HCT116 (cell line): ENCODE data around the gene RTN4IP1. TPM values are rescaled to one million over a fixed set of nuclear protein-coding genes. Genes with fewer than 3 reads are reported as not detected.

Source experiments
- ATAC-seq: fragments of 200-7000 bp; cut with Tn5 transposase; 2 replicates; pipeline ENCODE4 v1.9.1; 2020; ENCODE audit warnings: mild to moderate bottlenecking, moderate library complexity
- BruUV-seq: library from RNA; stranded (reverse); fragments of 400-500 nt; replicated peaks from 2 replicates; lab custom pipeline; 2021; lab: Mats Ljungman, UMichigan
- CTCF ChIA-PET: fragments of 300-600 bp; sonication (Branson Sonifier 250); formaldehyde crosslinking; loops from one replicate; lab custom pipeline; 2021; ENCODE audit warnings: antibody characterized with exemption; lab: Charles Lee
- POLR2A ChIA-PET: fragments of 300-600, 350-600 bp; sonication (Branson Sonifier 250); formaldehyde crosslinking; loops from one replicate; lab custom pipeline; 2021; ENCODE audit warnings: antibody characterized with exemption; lab: Charles Lee
- RAD21 ChIA-PET, 2 experiments: fragments of 300-600 bp; sonication (Branson Sonifier 250); formaldehyde crosslinking; loops; one replicate each; lab custom pipeline; 2023; ENCODE audit warnings: low total read pairs in 2 of 2; ENCODE audit not compliant: uncharacterized antibody in 2 of 2, unreplicated experiment in 2 of 2, low non-redundant PET in 1 of 2; lab: Charles Lee
- DNase-seq: peaks from one replicate; pipeline ENCODE4 v3.0.0-alpha.2; 2010; ENCODE audit warnings: low read depth, low spot score
- H2AFZ ChIP-seq: fragments of 200-600 bp; shearing (Covaris generic), sonication (generic); 2 replicates; pipeline ENCODE4 v1.6.1; 2017; ENCODE audit warnings: low read depth, mixed run types, mixed read lengths, antibody characterized with exemption, low read length; ENCODE audit not compliant: poor library complexity, severe bottlenecking
- H3K27ac ChIP-seq: 2 replicates; pipeline ENCODE4 v1.5.1; 2012; ENCODE audit warnings: low read depth, low read length
- H3K27me3 ChIP-seq: fragments of 200-600 bp; sonication (generic); 2 replicates; pipeline ENCODE4 v1.6.1; 2016; ENCODE audit warnings: mixed run types, low read length, mixed read lengths; ENCODE audit not compliant: insufficient read depth
- H3K36me3 ChIP-seq, 2 experiments: fragments of 200-500 bp in 1 of 2; fragments of 200-600 bp in 1 of 2; sonication (Bioruptor generic) in 1 of 2; sonication (generic) in 1 of 2; 2 replicates each; pipeline versions ENCODE4 v1.5.1 to v1.6.1; 2014 to 2016; ENCODE audit warnings: low read length in 2 of 2, inconsistent platforms in 1 of 2, mixed read lengths in 1 of 2, mixed run types in 1 of 2; ENCODE audit not compliant: insufficient read depth in 2 of 2, control insufficient read depth in 1 of 2
- H3K4me1 ChIP-seq, 2 experiments: fragments of 200-600 bp in 1 of 2; sonication (generic) in 1 of 2; 2 replicates each; pipeline versions ENCODE4 v1.5.1 to v1.6.1; 2012 to 2017; ENCODE audit warnings: low read length in 2 of 2, inconsistent platforms in 1 of 2, mild to moderate bottlenecking in 1 of 2, mixed read lengths in 1 of 2, mixed run types in 1 of 2, moderate library complexity in 1 of 2; ENCODE audit not compliant: insufficient read depth in 2 of 2, control insufficient read depth in 1 of 2
- H3K4me2 ChIP-seq: fragments of 200-600 bp; sonication (generic); 2 replicates; pipeline ENCODE4 v1.6.1; 2017; ENCODE audit warnings: mixed run types, low read length, mixed read lengths
- H3K4me3 ChIP-seq, 2 experiments: fragments of 200-600 bp in 1 of 2; sonication (generic) in 1 of 2; replicated peaks in 1 of 2; 2 replicates each; pipeline ENCODE4 v1.5.1; 2011 to 2016; ENCODE audit warnings: low read length in 2 of 2, control low read depth in 1 of 2, low read depth in 1 of 2, mild to moderate bottlenecking in 1 of 2, mixed read lengths in 1 of 2, mixed run types in 1 of 2
- H3K79me2 ChIP-seq: fragments of 200-600 bp; sonication (generic); 2 replicates; pipeline ENCODE4 v1.6.1; 2017; ENCODE audit warnings: mild to moderate bottlenecking, mixed run types, low read length, moderate library complexity, mixed read lengths; ENCODE audit not compliant: insufficient read depth
- H3K9ac ChIP-seq: fragments of 200-600 bp; sonication (generic); 2 replicates; pipeline ENCODE4 v1.6.1; 2016; ENCODE audit warnings: low read length, mixed read lengths
- H3K9me2 ChIP-seq: fragments of 200-600 bp; sonication (generic), shearing (Covaris generic); 2 replicates; pipeline ENCODE4 v1.6.1; 2017; ENCODE audit warnings: mixed run types, mild to moderate bottlenecking, moderate library complexity; ENCODE audit not compliant: insufficient read depth
- H3K9me3 ChIP-seq, 2 experiments: fragments of 200-500 bp in 1 of 2; fragments of 200-600 bp in 1 of 2; sonication (Bioruptor generic) in 1 of 2; sonication (generic) in 1 of 2; 2 replicates each; pipeline ENCODE4 v1.6.1; 2014 to 2017; ENCODE audit warnings: low read length in 2 of 2, mixed read lengths in 2 of 2, inconsistent platforms in 1 of 2, low read depth in 1 of 2, mild to moderate bottlenecking in 1 of 2, mixed run types in 1 of 2, moderate library complexity in 1 of 2; ENCODE audit not compliant: control insufficient read depth in 1 of 2, insufficient read depth in 1 of 2
- H4K20me1 ChIP-seq: fragments of 200-600 bp; sonication (generic), shearing (Covaris generic); 2 replicates; pipeline ENCODE4 v1.6.1; 2017; ENCODE audit warnings: mixed run types, mild to moderate bottlenecking, moderate library complexity; ENCODE audit not compliant: insufficient read depth
- CBX3 ChIP-seq: IDR thresholded peaks from 2 replicates; pipeline ENCODE4 v1.6.1; 2012; ENCODE audit warnings: low read depth
- CEBPB ChIP-seq: IDR thresholded peaks from 2 replicates; pipeline ENCODE4 v1.6.1; 2012; ENCODE audit warnings: low read depth
- ELF1 ChIP-seq: IDR thresholded peaks from 2 replicates; pipeline ENCODE4 v1.6.1; 2012; ENCODE audit warnings: low read depth, borderline replicate concordance
- FOSL1 ChIP-seq: IDR thresholded peaks from 2 replicates; pipeline ENCODE4 v1.6.1; 2012; ENCODE audit warnings: low read depth
- RAD21 ChIP-seq: IDR thresholded peaks from 2 replicates; pipeline ENCODE4 v1.6.1; 2012; ENCODE audit warnings: low read depth, mild to moderate bottlenecking
- SRF ChIP-seq: IDR thresholded peaks from 2 replicates; pipeline ENCODE4 v1.6.1; 2012; ENCODE audit warnings: low read depth
- ZNF274 ChIP-seq: fragments of 200-500 bp; sonication (Bioruptor generic); IDR thresholded peaks from 2 replicates; pipeline ENCODE4 v1.6.1; 2014; ENCODE audit warnings: mild to moderate bottlenecking, low read depth, low read length, inconsistent platforms
- intact Hi-C: fragments of 100-400 bp; cut with micrococcal nuclease; formaldehyde crosslinking; loops from 2 replicates; pipeline ENCODE4 v1.10.0; 2022
- total RNA-seq: library from RNA; stranded (reverse); gene quantifications from one replicate; pipeline ENCODE4 v1.2.1, GENCODE V29; 2021; ENCODE audit not compliant: unreplicated experiment
- TF ChIP-seq, protein P1 (sequence below): IDR thresholded peaks from 2 replicates; pipeline ENCODE4 v1.6.1; 2011; ENCODE audit warnings: mild to moderate bottlenecking, low read length, moderate library complexity; ENCODE audit not compliant: insufficient replicate concordance; ENCODE audit errors: extremely low read depth
- TF ChIP-seq, protein P2 (sequence below), 3 experiments: fragments of 200-600 bp in 1 of 3; sonication (generic) in 1 of 3; IDR thresholded peaks in 2 of 3; conservative IDR thresholded peaks in 1 of 3; 2 replicates each; pipeline ENCODE4 v1.5.1; 2012 to 2017; ENCODE audit warnings: low read depth in 2 of 3, low read length in 2 of 3, antibody characterized with exemption in 1 of 3, borderline replicate concordance in 1 of 3, control low read depth in 1 of 3, mild to moderate bottlenecking in 1 of 3, mixed read lengths in 1 of 3, mixed run types in 1 of 3, moderate library complexity in 1 of 3; ENCODE audit not compliant: insufficient read depth in 1 of 3

The RTN4IP1 gene
- total RNA-seq, 1 experiment from 2014 or later: 9.1 TPM

DNA sequence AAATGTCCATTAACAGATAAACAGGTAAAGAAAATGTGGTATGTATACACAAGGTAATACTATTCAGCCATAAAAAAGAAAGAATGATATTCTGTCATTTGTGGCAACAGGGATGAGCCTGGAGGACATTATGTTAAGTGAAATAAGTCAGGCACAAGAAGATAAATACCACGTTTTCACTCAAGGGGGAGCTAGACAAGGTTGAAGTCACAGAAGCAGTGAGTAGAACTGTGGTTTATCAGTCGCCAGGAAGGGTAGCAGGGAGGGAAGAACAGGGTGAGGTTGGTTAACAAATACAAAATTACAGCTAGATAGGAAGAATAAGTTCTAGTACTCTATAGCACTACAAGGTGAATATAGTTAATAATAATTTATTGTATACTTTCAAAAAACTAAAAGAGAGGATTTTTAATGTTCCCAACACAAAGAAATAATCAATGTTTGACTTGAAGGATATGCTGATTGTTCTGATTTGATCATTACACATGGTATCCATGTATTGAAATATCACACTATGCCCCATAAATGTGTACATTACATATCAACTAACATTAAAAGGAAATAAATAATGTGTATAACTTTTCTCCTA, 21.1 kb downstream of the RTN4IP1 start:
- no peak for TF ChIP-seq ZNF274
- 0 out of 2 replicates have a peak, but pooled peaks have one; percentile 8 for TF ChIP-seq FOSL1
- TF ChIP-seq RAD21: peak; percentile 61
- TF ChIP-seq ELF1: no peak
- TF ChIP-seq, protein P1, sequence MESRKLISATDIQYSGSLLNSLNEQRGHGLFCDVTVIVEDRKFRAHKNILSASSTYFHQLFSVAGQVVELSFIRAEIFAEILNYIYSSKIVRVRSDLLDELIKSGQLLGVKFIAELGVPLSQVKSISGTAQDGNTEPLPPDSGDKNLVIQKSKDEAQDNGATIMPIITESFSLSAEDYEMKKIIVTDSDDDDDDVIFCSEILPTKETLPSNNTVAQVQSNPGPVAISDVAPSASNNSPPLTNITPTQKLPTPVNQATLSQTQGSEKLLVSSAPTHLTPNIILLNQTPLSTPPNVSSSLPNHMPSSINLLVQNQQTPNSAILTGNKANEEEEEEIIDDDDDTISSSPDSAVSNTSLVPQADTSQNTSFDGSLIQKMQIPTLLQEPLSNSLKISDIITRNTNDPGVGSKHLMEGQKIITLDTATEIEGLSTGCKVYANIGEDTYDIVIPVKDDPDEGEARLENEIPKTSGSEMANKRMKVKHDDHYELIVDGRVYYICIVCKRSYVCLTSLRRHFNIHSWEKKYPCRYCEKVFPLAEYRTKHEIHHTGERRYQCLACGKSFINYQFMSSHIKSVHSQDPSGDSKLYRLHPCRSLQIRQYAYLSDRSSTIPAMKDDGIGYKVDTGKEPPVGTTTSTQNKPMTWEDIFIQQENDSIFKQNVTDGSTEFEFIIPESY: no peak
- TF ChIP-seq, protein P2, sequence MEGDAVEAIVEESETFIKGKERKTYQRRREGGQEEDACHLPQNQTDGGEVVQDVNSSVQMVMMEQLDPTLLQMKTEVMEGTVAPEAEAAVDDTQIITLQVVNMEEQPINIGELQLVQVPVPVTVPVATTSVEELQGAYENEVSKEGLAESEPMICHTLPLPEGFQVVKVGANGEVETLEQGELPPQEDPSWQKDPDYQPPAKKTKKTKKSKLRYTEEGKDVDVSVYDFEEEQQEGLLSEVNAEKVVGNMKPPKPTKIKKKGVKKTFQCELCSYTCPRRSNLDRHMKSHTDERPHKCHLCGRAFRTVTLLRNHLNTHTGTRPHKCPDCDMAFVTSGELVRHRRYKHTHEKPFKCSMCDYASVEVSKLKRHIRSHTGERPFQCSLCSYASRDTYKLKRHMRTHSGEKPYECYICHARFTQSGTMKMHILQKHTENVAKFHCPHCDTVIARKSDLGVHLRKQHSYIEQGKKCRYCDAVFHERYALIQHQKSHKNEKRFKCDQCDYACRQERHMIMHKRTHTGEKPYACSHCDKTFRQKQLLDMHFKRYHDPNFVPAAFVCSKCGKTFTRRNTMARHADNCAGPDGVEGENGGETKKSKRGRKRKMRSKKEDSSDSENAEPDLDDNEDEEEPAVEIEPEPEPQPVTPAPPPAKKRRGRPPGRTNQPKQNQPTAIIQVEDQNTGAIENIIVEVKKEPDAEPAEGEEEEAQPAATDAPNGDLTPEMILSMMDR (IDR thresholded peaks at IDR 0.05 in 2 of 3, conservative IDR thresholded peaks at IDR 0.05 in 1 of 3; ENCODE audit: borderline replicate concordance in 1 of 3, insufficient read depth in 1 of 3, low read depth in 2 of 3, low read length in 2 of 3): peak; percentile 57 to 68 (median 60); a peak in 5 of 6 replicates
- no peak for TF ChIP-seq SRF
- no peak for TF ChIP-seq CEBPB
- peak; percentile 64; the same call in 1 of the 2 replicates for TF ChIP-seq CBX3
- POLR2A ChIA-PET: no interaction called here

More for the DNA sequence above, 21.1 kb downstream of the RTN4IP1 start:
- CTCF ChIA-PET: interaction anchor here (0.7 to 1.1 kb wide), 6 partner anchors 8 to 389 kb away, joined by 3 to 9 read pairs (median 3); no protein-coding TSS in a partner anchor
- H4K20me1 ChIP-seq: no peaks in the 10 kb centered on the region
- intact Hi-C loops: loop anchor here (1.0 to 5.0 kb wide), 2 partner anchors 371 to 389 kb away; no protein-coding TSS in a partner anchor
- no peak overlapping the region for H3K4me3 ChIP-seq
- no peak overlapping the region for H3K4me2 ChIP-seq
- no peaks in the 10 kb centered on the region for H3K9me2 ChIP-seq
- DNase-seq (peak; percentile 64), ATAC-seq (peak; percentile 91)
- no peaks in the 10 kb centered on the region for H3K79me2 ChIP-seq
- no peak overlapping the region for H3K27ac ChIP-seq
- BruUV-seq: no TSS peak
- H3K36me3 ChIP-seq: no peaks in the 10 kb centered on the region
- H2AFZ ChIP-seq: no peak overlapping the region
- H3K27me3 ChIP-seq: no peaks in the 10 kb centered on the region
- no peak overlapping the region for H3K9ac ChIP-seq
- H3K4me1 ChIP-seq: no peaks in the 10 kb centered on the region
- RAD21 ChIA-PET: no interaction called here
- H3K9me3 ChIP-seq: no peaks in the 10 kb centered on the region
